NCI-H2107 treated with DMSO at 0.1 percent for 48 hours (cell line): ENCODE results near the gene GTSE1.
A peak's percentile ranks its signal among the peaks of the same experiment; 100 is the strongest.

Source experiments
- DNase-seq: peaks from one replicate; lab custom pipeline; 2025; ENCODE audit not compliant: unreplicated experiment; lab: John Stamatoyannopoulos, UW

The GTSE1 gene

GRCh38 chr22:46273432-46274148 is 23.1 kb upstream of the GTSE1 start:
- DNase-seq, result no peak

GRCh38 chr22:46274381-46274780 is 22.3 kb upstream of the GTSE1 start:
- DNase-seq, result no peak

- no peak for DNase-seq
Measured at GRCh38 chr22:46275455-46276122, 21.1 kb upstream of the GTSE1 start.

- no peak for DNase-seq
Measured at GRCh38 chr22:46276563-46276962, 20.1 kb upstream of the GTSE1 start.

- no peak for DNase-seq
Measured at GRCh38 chr22:46278656-46279645, 17.7 kb upstream of the GTSE1 start.

- DNase-seq, result no peak
Measured at GRCh38 chr22:46280063-46280817, 16.4 kb upstream of the GTSE1 start.

GRCh38 chr22:46280999-46281623 is 15.6 kb upstream of the GTSE1 start:
- DNase-seq, result no peak

- no peak for DNase-seq
Measured at GRCh38 chr22:46281866-46282678, 14.6 kb upstream of the GTSE1 start.

- DNase-seq, result no peak
Measured at GRCh38 chr22:46286006-46286405, 10.7 kb upstream of the GTSE1 start.

GRCh38 chr22:46286941-46287872 is 9.5 kb upstream of the GTSE1 start:
- DNase-seq, result no peak

GRCh38 chr22:46287873-46288751 is 8.6 kb upstream of the GTSE1 start:
- DNase-seq, result no peak

GRCh38 chr22:46288846-46289243 is 7.8 kb upstream of the GTSE1 start:
- DNase-seq, result no peak

- DNase-seq, result no peak
Measured at GRCh38 chr22:46289244-46289891, 7.3 kb upstream of the GTSE1 start.

GRCh38 chr22:46290121-46290842 is 6.4 kb upstream of the GTSE1 start:
- peak; percentile 40 for DNase-seq

- peak; percentile 52 for DNase-seq
Measured at GRCh38 chr22:46290843-46291785, 5.6 kb upstream of the GTSE1 start.
